ENCODE results near the gene MACROD2. TPM values are rescaled to one million over a fixed set of nuclear protein-coding genes. Genes with fewer than 3 reads are reported as not detected.

MACROD2 gene
- total and polyA plus RNA-seq, 2 of the 4 experiments (the other 2 are of a cell fraction), result not detected

GRCh38 chr20:14410869-14411555 lies 415.7 kb downstream of the MACROD2 start:
- POLR2A ChIA-PET (ENCODE audit: unreplicated experiment), result no interaction called here

More at GRCh38 chr20:14410869-14411555, 415.7 kb downstream of the MACROD2 start:
- Histone ChIP-seq H3K9ac (ENCODE audit: low read depth, low read length) (no peak overlapping the region), H3K36me3 (ENCODE audit: control insufficient read depth, insufficient read depth, low read length) (no peaks in the 10 kb centered on the region), H2BK15ac (ENCODE audit: low read depth, low read length) (no peak overlapping the region; the same call in 2 of the 3 replicates), H3K23ac (ENCODE audit: low read depth, low read length) (no peak overlapping the region), H3K27ac (ENCODE audit: insufficient read depth, low read length) (no peak overlapping the region), H3K79me1 (ENCODE audit: low read depth in 1 of 2, low read length in 2 of 2) (no peaks in the 10 kb centered on the region), H3K56ac (ENCODE audit: extremely low read depth, insufficient read depth, low read length) (no peak overlapping the region), H4K8ac (ENCODE audit: low read depth in 2 of 2, low read length in 2 of 2) (no peak overlapping the region), H2BK120ac (ENCODE audit: low read depth, low read length) (no peak overlapping the region), H2BK5ac (ENCODE audit: low read depth, low read length, poor library complexity, severe bottlenecking) (no peak overlapping the region), H3K9me1 (ENCODE audit: insufficient read depth, low read length) (no peaks in the 10 kb centered on the region; the same call in 1 of the 2 replicates), H3K9me3 (ENCODE audit: control insufficient read depth, insufficient read depth, low read length) (no peaks in the 10 kb centered on the region), H4K5ac (ENCODE audit: low read depth, low read length) (no peak overlapping the region; the same call in 1 of the 2 replicates), H2AK5ac (ENCODE audit: low read depth, low read length) (no peak overlapping the region), H4K91ac (ENCODE audit: insufficient read depth, low read depth, low read length) (no peak overlapping the region), H3K27me3 (ENCODE audit: control insufficient read depth, insufficient read depth, low read length) (no peaks in the 10 kb centered on the region), H2BK20ac (ENCODE audit: low read depth, low read length) (no peak overlapping the region), H4K20me1 (ENCODE audit: insufficient read depth, low read length) (no peaks in the 10 kb centered on the region), H2AK9ac (replicated peaks; ENCODE audit: low read depth, low read length, poor library complexity) (no peak overlapping the region), H3K18ac (ENCODE audit: low read depth, low read length) (no peak overlapping the region; the same call in 1 of the 2 replicates), H3K4me1 (ENCODE audit: control insufficient read depth, insufficient read depth, low read length) (peaks cover 2% of the 10 kb centered on the region; the same call in 1 of the 2 replicates), H2AFZ (replicated peaks; ENCODE audit: low read length, poor library complexity) (no peak overlapping the region), H3K4me3 (ENCODE audit: insufficient read depth, low read depth, low read length) (no peak overlapping the region), H3K14ac (replicated peaks; ENCODE audit: low read depth, low read length) (no peak overlapping the region; the same call in 1 of the 2 replicates), H3K4ac (ENCODE audit: low read depth, low read length) (no peak overlapping the region), H3K4me2 (ENCODE audit: low read depth, low read length) (no peak overlapping the region)
- no peak for TF ChIP-seq ELK1 (IDR thresholded peaks at IDR 0.05; ENCODE audit: borderline replicate concordance, low read depth, low read length)
- no peak for TF ChIP-seq MXI1 (IDR thresholded peaks at IDR 0.05; ENCODE audit: borderline replicate concordance, low read depth, low read length)
- no CpG with 5 or more reads among the region's 3 CpGs for WGBS, 2 experiments (ENCODE audit: extremely low coverage in 2 of 2, insufficient read length in 1 of 2)
- dilution Hi-C loops (cut with HindIII; ENCODE audit: low sequenced_read_pairs, unreplicated experiment), result no loop called here
- ATAC-seq (ENCODE audit: low read depth) (no peak), DNase-seq (no peak)
- BruUV-seq (replicated peaks), result no TSS peak
- intact Hi-C loops (cut with micrococcal nuclease), result no loop called here
- in situ Hi-C loops (cut with MboI; ENCODE audit: low sequenced_read_pairs), result no loop called here
- CTCF ChIA-PET, result no interaction called here

All from IMR-90 (cell line).